Loucy (cell line): Measurements from ENCODE around the gene EPB41L2.

Source experiments
- H2AFZ ChIP-seq: fragments of 200-600 bp; sonication (generic); 2 replicates; pipeline ENCODE4 v1.6.0; 2016; ENCODE audit warnings: antibody characterized with exemption, mild to moderate bottlenecking, low read length, moderate library complexity
- H3F3A ChIP-seq: fragments of 200-600 bp; 2 replicates; pipeline ENCODE4 v1.6.0; 2016; ENCODE audit warnings: antibody characterized with exemption, low read depth, mild to moderate bottlenecking
- H3K27me3 ChIP-seq: fragments of 200-600 bp; sonication (generic); 2 replicates; pipeline ENCODE4 v1.6.1; 2014; ENCODE audit warnings: low read length, mild to moderate bottlenecking; ENCODE audit not compliant: insufficient read depth, poor library complexity, severe bottlenecking
- H3K36me3 ChIP-seq: fragments of 200-600 bp; sonication (generic); 2 replicates; pipeline ENCODE4 v1.6.1; 2016; ENCODE audit warnings: low read length; ENCODE audit not compliant: insufficient read depth
- H3K4me1 ChIP-seq: fragments of 200-600 bp; sonication (generic); 2 replicates; pipeline ENCODE4 v1.5.1; 2014; ENCODE audit warnings: low read length, mild to moderate bottlenecking; ENCODE audit not compliant: insufficient read depth, poor library complexity, severe bottlenecking
- H3K4me2 ChIP-seq: fragments of 200-600 bp; sonication (generic); 2 replicates; pipeline ENCODE4 v1.6.0; 2014; ENCODE audit warnings: antibody characterized with exemption, low read length, low read depth, mild to moderate bottlenecking; ENCODE audit not compliant: poor library complexity, severe bottlenecking
- H3K4me3 ChIP-seq: fragments of 200-600 bp; sonication (generic); 2 replicates; pipeline ENCODE4 v1.5.1; 2014; ENCODE audit warnings: low read length, mild to moderate bottlenecking, mixed read lengths; ENCODE audit not compliant: poor library complexity, severe bottlenecking
- H3K79me2 ChIP-seq: fragments of 200-600 bp; sonication (generic); 2 replicates; pipeline ENCODE4 v1.6.1; 2014; ENCODE audit warnings: low read length; ENCODE audit not compliant: insufficient read depth
- H3K9ac ChIP-seq: fragments of 200-600 bp; sonication (generic); 2 replicates; pipeline ENCODE4 v1.6.0; 2014; ENCODE audit warnings: mild to moderate bottlenecking, low read depth, low read length, moderate library complexity; ENCODE audit not compliant: poor library complexity, severe bottlenecking
- H3K9me2 ChIP-seq: fragments of 200-600 bp; sonication (generic); replicated peaks from 2 replicates; pipeline ENCODE4 v1.6.1; 2016; ENCODE audit warnings: low read depth, low read length, mixed read lengths
- H3K9me3 ChIP-seq: fragments of 200-600 bp; sonication (generic); 2 replicates; pipeline ENCODE4 v1.6.1; 2014; ENCODE audit warnings: mild to moderate bottlenecking, antibody characterized with exemption, low read length, low read depth; ENCODE audit not compliant: insufficient read depth
- H4K20me1 ChIP-seq: fragments of 200-600 bp; sonication (generic); 2 replicates; pipeline ENCODE4 v1.6.0; 2014; ENCODE audit warnings: antibody characterized with exemption, low read length, mild to moderate bottlenecking; ENCODE audit not compliant: insufficient read depth, poor library complexity, severe bottlenecking
- CTCF ChIP-seq: fragments of 200-600 bp; sonication (generic); conservative IDR thresholded peaks from 2 replicates; pipeline ENCODE4 v1.5.1; 2014; ENCODE audit warnings: mild to moderate bottlenecking, antibody characterized with exemption, low read length
- EZH2phosphoT487 ChIP-seq: fragments of 200-600 bp; IDR thresholded peaks from 2 replicates; pipeline ENCODE4 v1.6.1; 2018; ENCODE audit warnings: antibody characterized with exemption, mild to moderate bottlenecking, moderate library complexity, borderline replicate concordance

The EPB41L2 gene

GRCh38 chr6:131084982-131085381, 21.9 kb upstream of the EPB41L2 start:
- TF ChIP-seq CTCF: peak; percentile 62
- TF ChIP-seq EZH2phosphoT487: no peak
- no peak overlapping the region for H2AFZ ChIP-seq
- no peaks in the 10 kb centered on the region for H3K27me3 ChIP-seq
- no peak overlapping the region for H3K4me2 ChIP-seq
- H3K9me3 ChIP-seq: no peaks in the 10 kb centered on the region
- H4K20me1 ChIP-seq: no peaks in the 10 kb centered on the region
- no peak overlapping the region for H3K4me3 ChIP-seq
- H3F3A ChIP-seq: no peaks in the 10 kb centered on the region
- H3K9me2 ChIP-seq: no peaks in the 10 kb centered on the region
- no peaks in the 10 kb centered on the region for H3K79me2 ChIP-seq
- H3K4me1 ChIP-seq: no peaks in the 10 kb centered on the region
- no peaks in the 10 kb centered on the region for H3K36me3 ChIP-seq
- no peak overlapping the region for H3K9ac ChIP-seq

DNA sequence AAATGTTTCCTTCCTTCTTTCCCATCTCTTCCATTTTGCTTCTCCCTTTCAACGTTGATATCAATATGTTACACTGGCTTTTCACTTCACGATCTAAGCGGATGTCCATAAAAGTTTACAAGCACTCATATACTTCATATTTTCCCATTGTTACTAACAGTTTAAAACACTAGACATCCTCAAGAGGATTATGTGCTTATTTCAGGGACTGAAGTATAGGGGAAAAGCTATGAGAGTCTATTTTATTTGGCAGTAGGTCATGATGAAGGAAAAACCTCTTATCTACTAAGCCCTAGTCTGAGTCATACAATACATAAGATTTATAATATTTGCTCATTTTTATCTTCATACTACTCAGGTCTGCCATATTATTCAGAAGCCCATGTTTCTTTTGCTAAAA, 20.6 kb upstream of the EPB41L2 start:
- Histone ChIP-seq H3K27me3 (no peaks in the 10 kb centered on the region), H3K79me2 (no peaks in the 10 kb centered on the region), H4K20me1 (no peaks in the 10 kb centered on the region), H3K4me3 (no peak overlapping the region), H3K36me3 (no peaks in the 10 kb centered on the region), H3F3A (no peaks in the 10 kb centered on the region), H3K4me2 (no peak overlapping the region), H3K4me1 (no peaks in the 10 kb centered on the region), H3K9ac (no peak overlapping the region), H3K9me3 (no peaks in the 10 kb centered on the region), H3K9me2 (no peaks in the 10 kb centered on the region), H2AFZ (no peak overlapping the region)
- TF ChIP-seq EZH2phosphoT487: no peak
- no peak for TF ChIP-seq CTCF

- H4K20me1 ChIP-seq: no peaks in the 10 kb centered on the region
- no peak for TF ChIP-seq CTCF
- no peak for TF ChIP-seq EZH2phosphoT487
These were observed 19.3 kb upstream of the EPB41L2 start for GRCh38 chr6:131082335-131082734.

More at GRCh38 chr6:131082335-131082734, 19.3 kb upstream of the EPB41L2 start:
- no peaks in the 10 kb centered on the region for H3K9me2 ChIP-seq
- H3K36me3 ChIP-seq: no peaks in the 10 kb centered on the region
- no peaks in the 10 kb centered on the region for H3K9me3 ChIP-seq
- no peak overlapping the region for H3K4me3 ChIP-seq
- H3K4me2 ChIP-seq: no peak overlapping the region
- H3F3A ChIP-seq: no peaks in the 10 kb centered on the region
- H3K4me1 ChIP-seq: no peaks in the 10 kb centered on the region
- H3K9ac ChIP-seq: no peak overlapping the region
- no peaks in the 10 kb centered on the region for H3K27me3 ChIP-seq
- no peak overlapping the region for H2AFZ ChIP-seq
- H3K79me2 ChIP-seq: no peaks in the 10 kb centered on the region
